Breast epithelium (tissue), 3 donors: ENCODE results near the gene MYH7.

ENCODE experiments used
- POLR2AphosphoS5 ChIP-seq, 3 donors: sonication (generic); formaldehyde crosslinking; IDR thresholded peaks; one replicate each; pipeline ENCODE4 v1.6.1; 2017; ENCODE audit warnings: antibody characterized with exemption in 3 of 3
- TF ChIP-seq, protein P1 (sequence below), 3 donors: fragments of 450-650 bp; IDR thresholded peaks; one replicate each; pipeline ENCODE4 v1.5.1; 2016 to 2017; ENCODE audit warnings: antibody characterized with exemption in 3 of 3, mild to moderate bottlenecking in 3 of 3, moderate library complexity in 3 of 3

DNA sequence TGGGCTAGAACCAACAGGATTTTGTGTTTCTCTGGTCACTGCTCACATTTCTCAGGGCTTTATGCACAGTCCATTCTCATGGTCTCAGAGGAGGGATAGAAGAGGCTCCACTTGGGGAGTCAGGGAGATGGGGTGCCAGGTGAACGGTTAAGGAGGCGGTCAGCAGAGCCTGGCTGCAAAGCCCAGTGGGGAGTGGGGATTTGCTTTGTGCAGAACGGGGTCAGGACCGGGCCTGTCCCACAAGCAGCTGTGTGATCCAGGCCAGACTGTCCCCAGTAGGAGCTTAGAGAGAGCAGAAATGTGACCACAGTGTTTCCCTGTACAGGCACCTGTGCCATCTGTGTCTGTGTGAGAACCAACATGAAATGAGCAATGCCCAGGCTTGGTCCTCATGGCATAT is 54.5 kb downstream of the MYH7 start:
- no peak for TF ChIP-seq POLR2AphosphoS5 (IDR thresholded peaks at IDR 0.05)
- TF ChIP-seq, protein P1, sequence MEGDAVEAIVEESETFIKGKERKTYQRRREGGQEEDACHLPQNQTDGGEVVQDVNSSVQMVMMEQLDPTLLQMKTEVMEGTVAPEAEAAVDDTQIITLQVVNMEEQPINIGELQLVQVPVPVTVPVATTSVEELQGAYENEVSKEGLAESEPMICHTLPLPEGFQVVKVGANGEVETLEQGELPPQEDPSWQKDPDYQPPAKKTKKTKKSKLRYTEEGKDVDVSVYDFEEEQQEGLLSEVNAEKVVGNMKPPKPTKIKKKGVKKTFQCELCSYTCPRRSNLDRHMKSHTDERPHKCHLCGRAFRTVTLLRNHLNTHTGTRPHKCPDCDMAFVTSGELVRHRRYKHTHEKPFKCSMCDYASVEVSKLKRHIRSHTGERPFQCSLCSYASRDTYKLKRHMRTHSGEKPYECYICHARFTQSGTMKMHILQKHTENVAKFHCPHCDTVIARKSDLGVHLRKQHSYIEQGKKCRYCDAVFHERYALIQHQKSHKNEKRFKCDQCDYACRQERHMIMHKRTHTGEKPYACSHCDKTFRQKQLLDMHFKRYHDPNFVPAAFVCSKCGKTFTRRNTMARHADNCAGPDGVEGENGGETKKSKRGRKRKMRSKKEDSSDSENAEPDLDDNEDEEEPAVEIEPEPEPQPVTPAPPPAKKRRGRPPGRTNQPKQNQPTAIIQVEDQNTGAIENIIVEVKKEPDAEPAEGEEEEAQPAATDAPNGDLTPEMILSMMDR (IDR thresholded peaks at IDR 0.05), result no peak
